A549 (cell line): Measurements from ENCODE around the gene LMF1. TPM values are rescaled to one million over a fixed set of nuclear protein-coding genes. Genes with fewer than 3 reads are reported as not detected.
"Not testable (repeated sequence)": the region's sequence is repeated elsewhere in the genome, so short reads cannot be mapped to it uniquely, and the experiment has no call there.

Experiments used
- ATAC-seq, 2 experiments: fragments of 200-7000 bp in 1 of 2; fragments of >200 bp in 1 of 2; cut with Nextera tagmentation in 1 of 2; cut with Tn5 transposase in 1 of 2; 3 replicates each; pipeline versions ENCODE4 v1.8.0 to v1.9.1; 2018 to 2020; ENCODE audit warnings: mild to moderate bottlenecking in 1 of 2, moderate library complexity in 1 of 2
- CTCF ChIA-PET: fragments of 300-600 bp; sonication (Branson Sonifier 250); formaldehyde crosslinking; extraction: SDS; loops from one replicate; lab custom pipeline; 2021; ENCODE audit warnings: antibody characterized with exemption, inconsistent platforms; lab: Yijun Ruan, JAX
- POLR2A ChIA-PET: fragments of 350-600 bp; formaldehyde crosslinking; extraction: SDS; loops from one replicate; lab custom pipeline; 2021; ENCODE audit warnings: antibody characterized with exemption, inconsistent platforms; lab: Yijun Ruan, JAX
- DNase-seq, 2 experiments: peaks; one replicate each; pipeline versions ENCODE4 v3.0.0 to v3.0.0-alpha.2; 2011 to 2016; ENCODE audit warnings: low read depth in 1 of 2, low spot score in 1 of 2
- FAIRE-seq: peaks from 2 replicates; lab custom pipeline; 2011; peaks lifted over from hg19 to GRCh38; lab: Jason Lieb, UNC
- H3K27ac ChIP-seq, 2 experiments: fragments of >200 bp; sonication (Bioruptor Twin); formaldehyde crosslinking; 3 replicates each; pipeline ENCODE4 v1.5.1; 2016 to 2017
- H3K4me1 ChIP-seq: fragments of >200 bp; sonication (Bioruptor Twin); formaldehyde crosslinking; 3 replicates; pipeline ENCODE4 v1.6.1; 2016
- H3K4me2 ChIP-seq: fragments of >200 bp; sonication (Bioruptor Twin); formaldehyde crosslinking; 3 replicates; pipeline ENCODE4 v1.6.1; 2016
- H3K4me3 ChIP-seq: fragments of >200 bp; sonication (Bioruptor Twin); formaldehyde crosslinking; 3 replicates; pipeline ENCODE4 v1.5.1; 2016
- H3K9me3 ChIP-seq: fragments of >200 bp; sonication (Bioruptor Twin); formaldehyde crosslinking; 3 replicates; pipeline ENCODE4 v1.6.1; 2016
- BHLHE40 ChIP-seq: IDR thresholded peaks from 2 replicates; pipeline ENCODE4 v1.6.1; 2012; ENCODE audit warnings: low read depth, low read length, inconsistent platforms
- CHD4 ChIP-seq: fragments of 200-600 bp; sonication (generic); IDR thresholded peaks from 2 replicates; pipeline ENCODE4 v1.6.1; 2016; ENCODE audit warnings: antibody characterized with exemption, mild to moderate bottlenecking, borderline replicate concordance
- EP300 ChIP-seq, 2 experiments: fragments of >200 bp; sonication (Bioruptor Twin); formaldehyde crosslinking; IDR thresholded peaks; 2 replicates in 1 of 2; 3 replicates in 1 of 2; pipeline ENCODE4 v1.6.1; 2016 to 2017
- FOSL2 ChIP-seq, 2 experiments: fragments of 450-650 bp in 1 of 2; fragments of >200 bp in 1 of 2; sonication (Bioruptor Twin) in 1 of 2; formaldehyde crosslinking; IDR thresholded peaks; 2 replicates each; pipeline versions ENCODE4 v1.5.0 to v1.6.1; 2016 to 2020; ENCODE audit warnings: mild to moderate bottlenecking in 1 of 2, moderate library complexity in 1 of 2
- JUN ChIP-seq, 2 experiments: fragments of >200 bp; sonication (Bioruptor Twin); formaldehyde crosslinking; IDR thresholded peaks; 2 replicates in 1 of 2; 3 replicates in 1 of 2; pipeline ENCODE4 v1.6.1; 2016 to 2017
- JUNB ChIP-seq: fragments of >200 bp; sonication (Bioruptor Twin); formaldehyde crosslinking; IDR thresholded peaks from 2 replicates; pipeline ENCODE4 v1.6.1; 2016
- KDM1A ChIP-seq: fragments of 200-600 bp; sonication (generic); IDR thresholded peaks from 2 replicates; pipeline ENCODE4 v1.6.1; 2016; ENCODE audit warnings: low read depth, mild to moderate bottlenecking
- KDM5A ChIP-seq: fragments of 200-600 bp; sonication (generic); IDR thresholded peaks from 2 replicates; pipeline ENCODE4 v1.6.1; 2016; ENCODE audit warnings: antibody characterized with exemption, mild to moderate bottlenecking
- NR3C1 ChIP-seq: fragments of >200 bp; sonication (Bioruptor Twin); formaldehyde crosslinking; IDR thresholded peaks from 3 replicates; pipeline ENCODE4 v1.6.1; 2017
- PHF8 ChIP-seq: fragments of 200-600 bp; sonication (generic); IDR thresholded peaks from 2 replicates; pipeline ENCODE4 v1.6.1; 2016; ENCODE audit warnings: low read depth, mild to moderate bottlenecking, antibody characterized with exemption, moderate library complexity, borderline replicate concordance
- POLR2AphosphoS2 ChIP-seq: conservative IDR thresholded peaks from 2 replicates; pipeline ENCODE4 v1.6.1; 2012; ENCODE audit warnings: low read length, improper control_type of control experiment, inconsistent platforms
- RARB ChIP-seq: fragments of 250-450 bp; sonication (Bioruptor Pico); IDR thresholded peaks from 2 replicates; pipeline ENCODE4 v1.8.0; 2021; ENCODE audit warnings: mild to moderate bottlenecking, moderate library complexity
- SMC3 ChIP-seq: fragments of >200 bp; sonication (Bioruptor Twin); formaldehyde crosslinking; IDR thresholded peaks from 3 replicates; pipeline ENCODE4 v1.6.1; 2018; ENCODE audit warnings: inconsistent platforms
- ZFP36 ChIP-seq: fragments of 450-650 bp; IDR thresholded peaks from 2 replicates; pipeline ENCODE4 v1.6.1; 2014; ENCODE audit warnings: borderline replicate concordance; ENCODE audit not compliant: partially characterized antibody
- WGBS: methylation state at CpG from one replicate; pipeline ENCODE4 v1.1.6; 2017; ENCODE audit errors: missing lambda C conversion rate; 5-methylcytosine and 5-hydroxymethylcytosine counted together
- polyA plus RNA-seq, 4 experiments: library from polyadenylated mRNA; depleted of rRNA in 3 of 4; stranded (reverse); fragments of >200 nt; fragmentation: RNase III in 1 of 4; extraction: RNeasy Plus Mini Kit Qiagen cat#74134 plus additional on column Dnase treatment in 1 of 4; gene quantifications; 2 replicates in 3 of 4; 3 replicates in 1 of 4; pipeline ENCODE4 v1.2.3, GENCODE V29; 2011 to 2017
- TF ChIP-seq, protein P1 (sequence below): fragments of 200-600 bp; sonication (generic); IDR thresholded peaks from 2 replicates; pipeline ENCODE4 v1.6.1; 2016; ENCODE audit warnings: antibody characterized with exemption, mild to moderate bottlenecking, moderate library complexity
- TF ChIP-seq, protein P2 (sequence below): IDR thresholded peaks from 2 replicates; pipeline ENCODE4 v1.6.1; 2012
- TF ChIP-seq, protein P3 (sequence below): fragments of >200 bp; sonication (Bioruptor Twin); formaldehyde crosslinking; IDR thresholded peaks from 2 replicates; pipeline ENCODE4 v1.6.1; 2016
- TF ChIP-seq, protein P4 (sequence below): fragments of 250-450 bp; sonication (Bioruptor Pico); IDR thresholded peaks from 2 replicates; pipeline ENCODE4 v1.5.0; 2021; ENCODE audit warnings: mild to moderate bottlenecking, moderate library complexity, borderline replicate concordance

LMF1 gene
- polyA plus RNA-seq, 2 of the 4 experiments (the other 2 are of a cell fraction): 8.8 to 10.9 TPM

DNA sequence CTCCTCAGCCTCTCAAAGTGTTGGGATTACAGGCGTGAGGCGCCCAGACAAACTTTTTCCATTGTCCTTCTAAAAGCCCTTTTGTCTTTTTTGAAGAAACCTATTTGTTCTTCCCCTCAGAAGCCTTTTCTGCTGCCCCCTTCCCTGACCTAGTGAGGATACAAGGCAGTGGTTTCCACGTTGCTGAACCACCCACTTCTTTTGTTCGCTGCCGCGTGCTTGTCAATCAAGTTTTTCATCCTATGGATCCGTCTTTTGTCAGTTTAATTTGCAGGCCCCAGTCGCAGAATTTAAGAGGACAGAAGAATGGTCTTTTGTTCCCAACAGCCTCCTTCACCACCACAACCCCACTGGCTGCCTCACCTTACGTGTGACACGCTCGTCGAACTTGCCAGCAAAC is 150.0 kb downstream of the LMF1 start:
- POLR2A ChIA-PET: no interaction called here
- no peak for TF ChIP-seq JUN (IDR thresholded peaks at IDR 0.05)
- TF ChIP-seq, protein P1, sequence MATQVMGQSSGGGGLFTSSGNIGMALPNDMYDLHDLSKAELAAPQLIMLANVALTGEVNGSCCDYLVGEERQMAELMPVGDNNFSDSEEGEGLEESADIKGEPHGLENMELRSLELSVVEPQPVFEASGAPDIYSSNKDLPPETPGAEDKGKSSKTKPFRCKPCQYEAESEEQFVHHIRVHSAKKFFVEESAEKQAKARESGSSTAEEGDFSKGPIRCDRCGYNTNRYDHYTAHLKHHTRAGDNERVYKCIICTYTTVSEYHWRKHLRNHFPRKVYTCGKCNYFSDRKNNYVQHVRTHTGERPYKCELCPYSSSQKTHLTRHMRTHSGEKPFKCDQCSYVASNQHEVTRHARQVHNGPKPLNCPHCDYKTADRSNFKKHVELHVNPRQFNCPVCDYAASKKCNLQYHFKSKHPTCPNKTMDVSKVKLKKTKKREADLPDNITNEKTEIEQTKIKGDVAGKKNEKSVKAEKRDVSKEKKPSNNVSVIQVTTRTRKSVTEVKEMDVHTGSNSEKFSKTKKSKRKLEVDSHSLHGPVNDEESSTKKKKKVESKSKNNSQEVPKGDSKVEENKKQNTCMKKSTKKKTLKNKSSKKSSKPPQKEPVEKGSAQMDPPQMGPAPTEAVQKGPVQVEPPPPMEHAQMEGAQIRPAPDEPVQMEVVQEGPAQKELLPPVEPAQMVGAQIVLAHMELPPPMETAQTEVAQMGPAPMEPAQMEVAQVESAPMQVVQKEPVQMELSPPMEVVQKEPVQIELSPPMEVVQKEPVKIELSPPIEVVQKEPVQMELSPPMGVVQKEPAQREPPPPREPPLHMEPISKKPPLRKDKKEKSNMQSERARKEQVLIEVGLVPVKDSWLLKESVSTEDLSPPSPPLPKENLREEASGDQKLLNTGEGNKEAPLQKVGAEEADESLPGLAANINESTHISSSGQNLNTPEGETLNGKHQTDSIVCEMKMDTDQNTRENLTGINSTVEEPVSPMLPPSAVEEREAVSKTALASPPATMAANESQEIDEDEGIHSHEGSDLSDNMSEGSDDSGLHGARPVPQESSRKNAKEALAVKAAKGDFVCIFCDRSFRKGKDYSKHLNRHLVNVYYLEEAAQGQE: no peak
- no peak for TF ChIP-seq EP300 (IDR thresholded peaks at IDR 0.05)
- no peak for TF ChIP-seq PHF8
- TF ChIP-seq CHD4: no peak
- TF ChIP-seq, protein P2, sequence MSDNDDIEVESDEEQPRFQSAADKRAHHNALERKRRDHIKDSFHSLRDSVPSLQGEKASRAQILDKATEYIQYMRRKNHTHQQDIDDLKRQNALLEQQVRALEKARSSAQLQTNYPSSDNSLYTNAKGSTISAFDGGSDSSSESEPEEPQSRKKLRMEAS: no peak
- TF ChIP-seq, protein P3, sequence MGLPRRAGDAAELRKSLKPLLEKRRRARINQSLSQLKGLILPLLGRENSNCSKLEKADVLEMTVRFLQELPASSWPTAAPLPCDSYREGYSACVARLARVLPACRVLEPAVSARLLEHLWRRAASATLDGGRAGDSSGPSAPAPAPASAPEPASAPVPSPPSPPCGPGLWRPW: no peak
- TF ChIP-seq, protein P4, sequence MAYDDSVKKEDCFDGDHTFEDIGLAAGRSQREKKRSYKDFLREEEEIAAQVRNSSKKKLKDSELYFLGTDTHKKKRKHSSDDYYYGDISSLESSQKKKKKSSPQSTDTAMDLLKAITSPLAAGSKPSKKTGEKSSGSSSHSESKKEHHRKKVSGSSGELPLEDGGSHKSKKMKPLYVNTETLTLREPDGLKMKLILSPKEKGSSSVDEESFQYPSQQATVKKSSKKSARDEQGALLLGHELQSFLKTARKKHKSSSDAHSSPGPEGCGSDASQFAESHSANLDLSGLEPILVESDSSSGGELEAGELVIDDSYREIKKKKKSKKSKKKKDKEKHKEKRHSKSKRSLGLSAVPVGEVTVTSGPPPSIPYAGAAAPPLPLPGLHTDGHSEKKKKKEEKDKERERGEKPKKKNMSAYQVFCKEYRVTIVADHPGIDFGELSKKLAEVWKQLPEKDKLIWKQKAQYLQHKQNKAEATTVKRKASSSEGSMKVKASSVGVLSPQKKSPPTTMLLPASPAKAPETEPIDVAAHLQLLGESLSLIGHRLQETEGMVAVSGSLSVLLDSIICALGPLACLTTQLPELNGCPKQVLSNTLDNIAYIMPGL: no peak
- no peak for TF ChIP-seq RARB (CRISPR knock-in tag)
- Histone ChIP-seq H3K4me2 (no peak overlapping the region), H3K9me3 (peaks cover 3% of the 10 kb centered on the region; the same call in 1 of the 3 replicates), H3K27ac (no peak overlapping the region), H3K4me3 (no peak overlapping the region), H3K4me1 (no peaks in the 10 kb centered on the region; the same call in 2 of the 3 replicates)
- FAIRE-seq (no peak), ATAC-seq (no peak), DNase-seq (no peak)
- 78% methylated on average over 12 of the region's 12 CpGs for WGBS
- CTCF ChIA-PET: interaction anchor here (1.1 to 5.0 kb wide), 3 partner anchors 235 to 282 kb away, joined by 3 to 32 read pairs (median 4); no protein-coding TSS in a partner anchor

DNA sequence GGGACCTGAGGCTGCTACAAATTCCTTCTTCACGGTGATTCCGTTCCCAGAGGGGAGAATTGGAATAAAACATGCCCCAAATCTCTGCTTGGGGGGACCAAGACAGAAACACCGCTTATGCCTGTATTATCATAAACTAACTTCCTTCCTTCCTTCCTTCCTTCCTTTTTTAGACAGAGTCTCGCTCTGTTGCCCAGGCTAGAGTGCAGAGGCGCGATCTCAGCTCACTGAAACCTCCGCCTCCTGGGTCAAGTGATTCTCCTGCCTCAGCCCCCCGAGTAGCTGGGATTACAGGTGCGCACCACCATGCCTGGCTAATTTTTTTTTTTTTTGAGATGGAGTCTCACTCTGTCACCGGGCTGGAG is 150.8 kb downstream of the LMF1 start:
- H3K4me1 ChIP-seq, POLR2A ChIA-PET, H3K4me2 ChIP-seq, ATAC-seq, H3K9me3 ChIP-seq, H3K4me3 ChIP-seq, H3K27ac ChIP-seq, DNase-seq, FAIRE-seq: not testable (repeated sequence)
- WGBS: 49% methylated on average over 10 of the region's 10 CpGs
- CTCF ChIA-PET: interaction anchor here (0.7 to 5.0 kb wide), 3 partner anchors 236 to 295 kb away, joined by 3 to 32 read pairs (median 4); no protein-coding TSS in a partner anchor

DNA sequence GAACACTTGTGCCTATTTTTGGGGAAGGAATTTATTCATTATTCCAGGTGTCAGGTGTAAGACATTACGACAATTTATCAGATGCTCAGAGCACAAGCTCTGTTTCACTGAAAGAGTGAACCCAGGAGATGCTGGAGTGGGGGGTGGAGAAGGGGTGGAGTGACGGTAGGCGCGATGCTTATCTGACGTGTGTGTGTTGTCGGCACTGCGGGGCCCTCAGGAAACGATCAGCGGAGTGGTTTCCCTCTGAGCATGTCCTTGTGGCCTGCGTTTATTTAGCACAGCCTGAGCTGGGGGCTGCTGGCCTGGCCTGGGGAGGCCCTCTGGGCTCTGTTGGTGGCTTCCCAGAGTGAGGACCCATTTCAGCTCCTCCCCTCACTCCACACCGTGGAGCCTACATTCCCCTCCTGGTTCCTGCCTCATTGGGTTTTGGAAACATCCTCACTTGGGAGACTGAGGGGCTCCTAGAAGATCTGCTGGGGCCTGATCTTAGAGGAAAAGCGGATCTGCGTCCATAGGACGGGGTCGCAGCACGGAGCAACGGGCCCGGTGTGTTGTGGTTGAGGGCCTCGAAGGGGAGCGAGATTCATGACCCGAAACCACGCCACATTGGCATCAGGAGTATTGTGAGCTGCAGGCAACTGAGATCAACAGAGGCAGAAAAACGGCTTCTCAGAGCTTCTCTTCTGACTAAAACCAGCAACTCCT is 151.3 kb downstream of the LMF1 start:
- ChIA-PET POLR2A (no interaction called here), CTCF (interaction anchor here (0.7 to 5.0 kb wide), 3 partner anchors 237 to 295 kb away, joined by 3 to 32 read pairs (median 4); no protein-coding TSS in a partner anchor)
- ATAC-seq: no peak; a peak in 1 of 6 replicates
- no peak overlapping the region for H3K4me3 ChIP-seq
- FAIRE-seq: no peak
- peaks cover 3% of the 10 kb centered on the region; the same call in 1 of the 3 replicates for H3K9me3 ChIP-seq
- no peak for DNase-seq
- H3K4me2 ChIP-seq: no peak overlapping the region
- no peak overlapping the region for H3K27ac ChIP-seq
- peaks cover 6% of the 10 kb centered on the region; the same call in 1 of the 3 replicates for H3K4me1 ChIP-seq
- TF ChIP-seq BHLHE40: no peak
- no peak for TF ChIP-seq SMC3
- no peak for TF ChIP-seq KDM1A
- no peak for TF ChIP-seq NR3C1
- TF ChIP-seq ZFP36: no peak
- TF ChIP-seq KDM5A: no peak
- no peak for TF ChIP-seq POLR2AphosphoS2
- no peak for TF ChIP-seq FOSL2 (IDR thresholded peaks at IDR 0.05)
- TF ChIP-seq FOSL2 (CRISPR knock-in tag; IDR thresholded peaks at IDR 0.05): no peak
- no peak for TF ChIP-seq JUNB
- TF ChIP-seq, all 56 proteins: peak for 0
- 29% methylated on average over 23 of the region's 23 CpGs for WGBS
